Pancreas (tissue), 10 donors: ENCODE results near the gene FCER2. TPM values are rescaled to one million over a fixed set of nuclear protein-coding genes. Genes with fewer than 3 reads are reported as not detected.

Source experiments
- ATAC-seq, 4 donors: fragments of 200-7000 bp; cut with Tn5 transposase; one replicate each; pipeline versions ENCODE4 v1.8.0 to v1.9.1; 2020; ENCODE audit warnings: mild to moderate bottlenecking in 4 of 4, moderate library complexity in 4 of 4
- DNase-seq, 6 donors: peaks; one replicate each; pipeline ENCODE4 v3.0.0-alpha.2; 2020
- FAIRE-seq: peaks from 2 replicates; lab custom pipeline; 2012; peaks lifted over from hg19 to GRCh38; lab: Jason Lieb, UNC
- H3K27ac ChIP-seq, 4 donors: fragments of 200-600 bp; sonication (generic); 1 replicate in 3 of 4; 2 replicates in 1 of 4; pipeline versions ENCODE4 v1.5.0 to v1.8.0; 2020
- H3K27me3 ChIP-seq, 4 donors: fragments of 200-600 bp; one replicate each; pipeline ENCODE4 v1.8.0; 2021
- H3K36me3 ChIP-seq, 3 donors: fragments of 200-600 bp; sonication (generic) in 1 of 3; one replicate each; pipeline versions ENCODE4 v1.5.0 to v1.8.0; 2020 to 2021
- H3K4me1 ChIP-seq, 3 donors: fragments of 200-600 bp; one replicate each; pipeline ENCODE4 v1.8.0; 2021
- H3K4me3 ChIP-seq, 4 donors: fragments of 200-600 bp; sonication (generic) in 2 of 4; one replicate each; pipeline versions ENCODE4 v1.5.0 to v1.8.0; 2020 to 2021
- H3K9me3 ChIP-seq, 4 donors: fragments of 200-600 bp; one replicate each; pipeline ENCODE4 v1.8.0; 2021
- WGBS, 2 donors: extraction: QIAGEN DNeasy Blood & Tissue Kit; methylation state at CpG; one replicate each; pipeline ENCODE4 v1.1.7; 2013; 5-methylcytosine and 5-hydroxymethylcytosine counted together
- intact Hi-C, 3 donors: fragments of 100-400 bp; cut with DNase I; formaldehyde crosslinking; loops; one replicate each; pipeline versions ENCODE4 v1.11.1 to v1.14.2; 2022
- polyA plus RNA-seq, 2 donors: library from polyadenylated mRNA; stranded (reverse); fragments of 200-250 nt; gene quantifications; one replicate each; pipeline ENCODE4 v1.2.3, GENCODE V29; 2013
- total RNA-seq, 6 donors: library from RNA; stranded (reverse); fragmentation: NEBNext Ultra II Directional in 4 of 6; extraction: Animal tissue kit (Norgen Biotek cat#: 25700) in 4 of 6; gene quantifications; one replicate each; pipeline versions ENCODE4 v1.2.1 to v1.2.4, GENCODE V29; 2021 to 2023
- TF ChIP-seq, protein P1 (sequence below), 4 donors: fragments of 200-600 bp; sonication (generic) in 3 of 4; IDR thresholded peaks; one replicate each; pipeline versions ENCODE4 v1.5.0 to v1.8.0; 2021; ENCODE audit warnings: antibody characterized with exemption in 4 of 4
- donor health status: healthy with polysubstance abuse.
- donor health status: DM: no; HTN: no; CAD: no; lungs with moderate emphysema.
- donor health status: DM: no; HTN: no; CAD: no.
- donor health status: control.
- donor health status: control.
- donor health status: Bipolar disorder and iron deficiency.
- donor health status: DM: yes; HTN: yes; CAD: no.
- donor health status: DM: no; HTN: no; CAD: no.
- donor health status: DM: no; HTN: no; CAD: no.
- donor health status: DM: yes; HTN: yes; CAD: no.

Gene FCER2
- total and polyA plus RNA-seq, 8 donors: 0.08 to 0.51 (median 0.19) TPM; not detected in 5

DNA sequence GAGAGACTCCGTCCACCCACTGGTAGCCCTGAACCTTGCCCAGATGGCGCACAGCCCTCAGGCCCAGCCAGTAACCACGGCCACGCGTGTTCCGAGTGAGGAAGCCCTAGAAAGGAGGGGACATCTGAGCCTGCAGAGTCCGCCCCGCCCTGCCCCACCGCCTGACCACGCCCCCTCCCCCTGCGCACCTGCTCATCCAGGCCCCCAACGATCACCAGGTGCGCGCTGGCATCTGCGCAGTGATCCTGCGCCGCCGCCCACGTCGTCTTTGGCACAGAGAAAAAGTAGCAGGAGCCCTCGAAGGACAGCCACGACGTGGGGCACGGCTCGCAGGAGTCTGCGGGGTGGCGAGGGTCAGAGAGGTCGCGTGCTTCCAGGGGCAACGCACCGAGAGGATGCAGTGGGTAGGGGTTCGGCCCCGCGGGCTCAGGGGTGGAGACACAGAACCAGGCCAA is 27.9 kb upstream of the FCER2 start:
- FAIRE-seq (no peak), ATAC-seq (no peak), DNase-seq (no peak)
- no peaks in the 10 kb centered on the region for H3K36me3 ChIP-seq
- H3K4me1 ChIP-seq: no peaks in the 10 kb centered on the region
- intact Hi-C loops: loop anchor here in 1 of 3 donors (5.0 kb wide), 1 partner anchor 202 kb away; no protein-coding TSS in a partner anchor
- peaks cover 0 to 18% (median 2%) of the 10 kb centered on the region in 4 donors for H3K27me3 ChIP-seq
- no peak overlapping the region for H3K27ac ChIP-seq
- TF ChIP-seq, protein P1, sequence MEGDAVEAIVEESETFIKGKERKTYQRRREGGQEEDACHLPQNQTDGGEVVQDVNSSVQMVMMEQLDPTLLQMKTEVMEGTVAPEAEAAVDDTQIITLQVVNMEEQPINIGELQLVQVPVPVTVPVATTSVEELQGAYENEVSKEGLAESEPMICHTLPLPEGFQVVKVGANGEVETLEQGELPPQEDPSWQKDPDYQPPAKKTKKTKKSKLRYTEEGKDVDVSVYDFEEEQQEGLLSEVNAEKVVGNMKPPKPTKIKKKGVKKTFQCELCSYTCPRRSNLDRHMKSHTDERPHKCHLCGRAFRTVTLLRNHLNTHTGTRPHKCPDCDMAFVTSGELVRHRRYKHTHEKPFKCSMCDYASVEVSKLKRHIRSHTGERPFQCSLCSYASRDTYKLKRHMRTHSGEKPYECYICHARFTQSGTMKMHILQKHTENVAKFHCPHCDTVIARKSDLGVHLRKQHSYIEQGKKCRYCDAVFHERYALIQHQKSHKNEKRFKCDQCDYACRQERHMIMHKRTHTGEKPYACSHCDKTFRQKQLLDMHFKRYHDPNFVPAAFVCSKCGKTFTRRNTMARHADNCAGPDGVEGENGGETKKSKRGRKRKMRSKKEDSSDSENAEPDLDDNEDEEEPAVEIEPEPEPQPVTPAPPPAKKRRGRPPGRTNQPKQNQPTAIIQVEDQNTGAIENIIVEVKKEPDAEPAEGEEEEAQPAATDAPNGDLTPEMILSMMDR (IDR thresholded peaks at IDR 0.05): no peak
- WGBS, 2 donors: 3% methylated on average over 33 to 34 of the region's 34 CpGs
- no peaks in the 10 kb centered on the region for H3K9me3 ChIP-seq
- H3K4me3 ChIP-seq: no peak overlapping the region

DNA sequence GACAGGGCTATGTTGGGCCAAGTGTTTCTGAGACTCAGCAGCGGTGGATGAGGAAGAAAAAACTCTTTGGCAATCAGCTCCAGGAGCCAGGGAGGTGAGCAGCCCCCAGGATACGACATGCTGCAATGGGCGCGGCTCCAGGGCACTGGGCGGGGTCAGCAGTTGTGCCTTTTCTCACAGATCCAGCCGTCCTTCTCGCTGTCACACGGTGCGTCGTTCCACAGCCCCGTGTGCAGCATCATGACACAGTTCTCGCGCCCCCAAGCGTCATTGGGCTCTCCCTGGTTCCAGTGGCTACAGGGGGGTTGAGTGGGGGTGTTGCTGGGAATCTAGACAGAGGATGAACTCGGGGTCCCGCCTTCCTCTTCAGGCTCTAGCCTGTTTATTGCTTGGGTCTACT is 27.3 kb upstream of the FCER2 start:
- WGBS, 2 donors: 5 to 10% methylated on average over 16 of the region's 16 CpGs
- no peak for DNase-seq
- intact Hi-C loops: no loop called here
- TF ChIP-seq, protein P1 (IDR thresholded peaks at IDR 0.05): no peak
- H3K27me3 ChIP-seq: peaks cover 0 to 18% (median 2%) of the 10 kb centered on the region in 4 donors
- no peaks in the 10 kb centered on the region for H3K36me3 ChIP-seq
- FAIRE-seq: no peak
- no peak overlapping the region for H3K27ac ChIP-seq
- ATAC-seq: peak in 1 of 4 donors; percentile 36
- no peaks in the 10 kb centered on the region for H3K4me1 ChIP-seq
- no peaks in the 10 kb centered on the region for H3K9me3 ChIP-seq
- H3K4me3 ChIP-seq: no peak overlapping the region

DNA sequence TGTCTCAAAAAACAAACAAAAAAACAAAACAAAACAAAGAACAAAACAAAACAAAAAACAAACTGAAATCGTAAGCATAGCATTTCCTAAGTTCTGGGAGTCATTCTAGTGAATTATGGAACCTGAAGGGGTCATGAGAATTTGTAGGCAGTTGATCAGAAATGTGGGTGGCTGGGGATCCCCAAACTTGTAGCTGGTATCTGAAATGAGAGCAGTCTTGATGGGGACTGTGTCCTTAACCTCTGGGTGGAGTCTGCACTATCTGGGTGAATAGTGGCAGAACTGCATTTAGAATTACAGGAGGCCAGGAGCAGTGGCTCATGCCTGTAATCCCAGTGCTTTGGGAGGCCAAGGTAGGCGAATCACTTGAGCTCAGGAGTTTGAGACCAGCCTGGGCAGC is 23.9 kb upstream of the FCER2 start:
- no peak overlapping the region for H3K4me3 ChIP-seq
- FAIRE-seq: no peak
- no peak overlapping the region for H3K27ac ChIP-seq
- whole genome bisulfite sequencing, 2 donors: 44 to 49% methylated on average over 2 of the region's 2 CpGs
- H3K36me3 ChIP-seq: no peaks in the 10 kb centered on the region
- no peak for ATAC-seq
- H3K4me1 ChIP-seq: no peaks in the 10 kb centered on the region
- peaks cover 0 to 18% (median 2%) of the 10 kb centered on the region in 4 donors for H3K27me3 ChIP-seq
- intact Hi-C loops: no loop called here
- DNase-seq: no peak
- no peaks in the 10 kb centered on the region for H3K9me3 ChIP-seq
- TF ChIP-seq, protein P1 (IDR thresholded peaks at IDR 0.05): no peak

DNA sequence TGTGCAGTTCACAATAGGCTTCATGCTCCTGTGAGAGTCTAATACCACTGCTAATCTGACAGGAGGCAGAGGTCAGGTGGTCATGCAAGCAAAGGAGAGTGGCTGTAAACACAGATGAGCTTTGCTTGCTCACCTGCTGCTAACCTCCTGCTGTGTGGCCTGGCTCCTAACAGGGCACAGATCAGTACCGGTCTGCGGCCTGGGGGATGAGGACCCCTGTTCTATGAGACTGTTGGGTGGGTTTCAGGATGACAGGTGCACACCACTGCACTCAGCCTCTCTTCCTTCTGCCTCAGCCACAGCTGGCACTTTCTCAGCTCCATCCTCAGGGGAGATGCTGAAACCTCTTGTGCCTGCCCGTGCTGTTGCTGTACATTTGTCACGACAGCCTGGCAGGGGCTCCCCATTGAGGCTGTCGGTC is 20.3 kb upstream of the FCER2 start:
- H3K27me3 ChIP-seq: no peaks in the 10 kb centered on the region
- H3K27ac ChIP-seq: no peak overlapping the region
- H3K36me3 ChIP-seq: no peaks in the 10 kb centered on the region
- H3K9me3 ChIP-seq: no peaks in the 10 kb centered on the region
- no peaks in the 10 kb centered on the region for H3K4me1 ChIP-seq
- intact Hi-C loops: no loop called here
- H3K4me3 ChIP-seq: no peak overlapping the region
- FAIRE-seq (no peak), ATAC-seq (no peak), DNase-seq (no peak)
- WGBS, 2 donors: 28 to 38% methylated on average over 5 of the region's 5 CpGs
- TF ChIP-seq, protein P1 (IDR thresholded peaks at IDR 0.05): no peak

DNA sequence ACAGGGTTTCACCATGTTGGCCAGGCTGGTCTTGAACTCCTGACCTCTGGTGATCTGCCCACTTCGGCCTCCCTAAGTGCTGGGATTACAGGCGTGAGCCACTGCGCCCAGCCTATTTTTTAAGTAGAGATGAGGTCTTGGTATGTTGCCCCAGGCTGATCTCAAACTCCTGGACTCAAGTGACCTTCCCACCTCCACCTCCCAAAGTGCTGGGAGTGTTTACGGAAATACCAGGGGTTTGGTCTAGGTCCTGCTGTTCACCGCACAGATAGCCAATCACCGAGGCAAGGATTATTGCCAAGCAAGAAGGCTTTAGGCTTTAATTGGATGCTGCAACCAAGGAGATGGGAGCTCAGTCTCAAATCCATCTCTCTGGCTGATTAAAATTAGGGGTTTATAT is 18.4 kb upstream of the FCER2 start:
- Histone ChIP-seq H3K9me3 (no peaks in the 10 kb centered on the region), H3K4me1 (no peaks in the 10 kb centered on the region), H3K4me3 (no peak overlapping the region), H3K27me3 (no peaks in the 10 kb centered on the region), H3K27ac (no peak overlapping the region), H3K36me3 (no peaks in the 10 kb centered on the region)
- WGBS, 2 donors: 69 to 76% methylated on average over 6 of the region's 6 CpGs
- ATAC-seq (no peak), FAIRE-seq (no peak), DNase-seq (no peak)
- intact Hi-C loops: no loop called here
- TF ChIP-seq, protein P1 (IDR thresholded peaks at IDR 0.05): no peak
